Right lobe of liver (tissue), 6 donors: ENCODE data around the gene SOX10. TPM values are rescaled to one million over a fixed set of nuclear protein-coding genes. Genes with fewer than 3 reads are reported as not detected.

Source experiments
- ATAC-seq, 4 donors: fragments of 200-7000 bp; cut with Tn5 transposase; one replicate each; pipeline ENCODE4 v1.9.1; 2020; ENCODE audit warnings: mild to moderate bottlenecking in 4 of 4, moderate library complexity in 4 of 4
- DNase-seq, 3 donors: peaks; one replicate each; pipeline ENCODE4 v3.0.0-alpha.2; 2020
- H3K27ac ChIP-seq, 3 donors: fragments of 200-600 bp; one replicate each; pipeline ENCODE4 v1.8.0; 2022
- H3K27me3 ChIP-seq, 2 donors: fragments of 200-600 bp; one replicate each; pipeline ENCODE4 v1.8.0; 2022
- H3K36me3 ChIP-seq, 4 donors: fragments of 200-600 bp; sonication (generic) in 1 of 4; one replicate each; pipeline versions ENCODE4 v1.5.1 to v1.8.0; 2017 to 2022; ENCODE audit warnings: control low read depth in 1 of 4
- H3K4me1 ChIP-seq, 4 donors: fragments of 200-600 bp; sonication (generic) in 1 of 4; one replicate each; pipeline versions ENCODE4 v1.5.1 to v1.8.0; 2017 to 2022; ENCODE audit warnings: control low read depth in 1 of 4
- H3K4me3 ChIP-seq, 3 donors: fragments of 200-600 bp; one replicate each; pipeline ENCODE4 v1.8.0; 2022
- H3K9me3 ChIP-seq, 4 donors: fragments of 200-600 bp; sonication (generic) in 1 of 4; one replicate each; pipeline versions ENCODE4 v1.5.1 to v1.8.0; 2017 to 2022; ENCODE audit warnings: control low read depth in 1 of 4
- POLR2A ChIP-seq: fragments of 450-650 bp; IDR thresholded peaks from one replicate; pipeline ENCODE4 v1.6.1; 2017; ENCODE audit warnings: antibody characterized with exemption, mild to moderate bottlenecking
- WGBS: methylation state at CpG from one replicate; pipeline ENCODE4 v1.1.6; 2018; ENCODE audit warnings: low coverage, low lambda C conversion rate; ENCODE audit not compliant: insufficient coverage; ENCODE audit errors: missing lambda C conversion rate; 5-methylcytosine and 5-hydroxymethylcytosine counted together
- intact Hi-C, 2 donors: fragments of 100-400 bp; cut with DNase I; formaldehyde crosslinking; loops; one replicate each; pipeline versions ENCODE4 v1.11.2 to v1.14.1; 2022
- total RNA-seq, 6 experiments: library from RNA; depleted of rRNA in 2 of 6; stranded (reverse); fragments of >200 nt in 2 of 6; fragmentation: NEBNext Ultra II Directional in 3 of 6; extraction: Animal tissue kit (Norgen Biotek cat#: 25700) in 3 of 6; gene quantifications; one replicate each; pipeline versions ENCODE4 v1.1.0 to v1.2.4, GENCODE V29; 2016 to 2023
- TF ChIP-seq, protein P1 (sequence below), 4 donors: fragments of 200-600 bp in 3 of 4; fragments of 450-650 bp in 1 of 4; IDR thresholded peaks; one replicate each; pipeline versions ENCODE4 v1.5.1 to v1.8.0; 2016 to 2022; ENCODE audit warnings: antibody characterized with exemption in 4 of 4, mild to moderate bottlenecking in 2 of 4
- donor health status: DM: no; HTN: yes; CAD: no.
- donor health status: DM: no; HTN: no; CAD: no.
- donor health status: DM: no; HTN: no; CAD: no.
- donor health status: DM: no; HTN: yes; CAD: no.
- donor health status: DM: no; HTN: yes; CAD: no.

The SOX10 gene
- total RNA-seq, 6 experiments from 2014 or later: 0.24 to 0.29 TPM; not detected in 4

DNA sequence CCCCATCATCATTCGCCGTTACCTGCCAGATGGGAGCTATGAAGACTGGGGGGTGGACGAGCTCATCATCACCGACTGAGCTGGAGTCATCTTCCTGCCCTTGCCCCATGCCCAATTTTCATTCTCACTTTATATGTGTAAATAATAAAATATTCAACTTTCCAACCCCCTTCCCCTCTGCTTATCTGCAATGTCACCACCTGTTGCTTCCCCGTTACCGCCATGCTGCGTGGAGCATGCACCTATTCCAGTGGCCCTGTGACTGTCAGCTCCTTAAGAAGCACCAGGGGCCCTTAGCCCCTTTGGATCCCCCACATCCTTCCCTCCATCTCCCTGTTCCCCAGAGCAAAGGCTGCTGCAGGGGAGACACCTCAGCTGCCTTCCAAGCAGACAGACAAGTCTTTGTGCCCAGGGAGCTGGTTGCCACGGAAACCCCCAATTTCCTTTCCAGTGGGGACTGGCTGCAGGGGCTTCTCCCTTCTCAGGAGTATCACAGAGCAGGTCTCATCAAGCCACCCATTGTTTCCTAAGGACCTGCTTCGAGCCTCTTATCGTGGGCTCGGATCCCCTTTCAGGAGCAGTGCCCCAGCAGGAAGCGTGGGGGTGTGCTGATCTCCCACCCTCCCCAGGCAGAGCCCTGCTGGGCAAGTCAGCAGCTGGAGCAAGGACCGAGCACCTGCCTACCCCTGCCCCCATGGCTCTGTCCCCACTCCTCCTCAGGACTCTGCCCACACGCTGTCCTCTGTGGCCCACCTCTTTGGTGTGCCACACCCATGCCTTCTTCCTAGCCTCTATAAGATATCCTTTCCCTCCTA, 16.5 kb downstream of the SOX10 start:
- Histone ChIP-seq H3K27me3 (no peaks in the 10 kb centered on the region), H3K36me3 (peaks cover 0 to 33% (median 9%) of the 10 kb centered on the region in 4 donors), H3K4me3 (no peak overlapping the region), H3K9me3 (no peaks in the 10 kb centered on the region), H3K27ac (no peak overlapping the region), H3K4me1 (no peaks in the 10 kb centered on the region)
- WGBS: 91% methylated on average over 7 of the region's 14 CpGs
- no peak for DNase-seq
- ATAC-seq: no peak
- intact Hi-C loops: no loop called here
- TF ChIP-seq, protein P1, sequence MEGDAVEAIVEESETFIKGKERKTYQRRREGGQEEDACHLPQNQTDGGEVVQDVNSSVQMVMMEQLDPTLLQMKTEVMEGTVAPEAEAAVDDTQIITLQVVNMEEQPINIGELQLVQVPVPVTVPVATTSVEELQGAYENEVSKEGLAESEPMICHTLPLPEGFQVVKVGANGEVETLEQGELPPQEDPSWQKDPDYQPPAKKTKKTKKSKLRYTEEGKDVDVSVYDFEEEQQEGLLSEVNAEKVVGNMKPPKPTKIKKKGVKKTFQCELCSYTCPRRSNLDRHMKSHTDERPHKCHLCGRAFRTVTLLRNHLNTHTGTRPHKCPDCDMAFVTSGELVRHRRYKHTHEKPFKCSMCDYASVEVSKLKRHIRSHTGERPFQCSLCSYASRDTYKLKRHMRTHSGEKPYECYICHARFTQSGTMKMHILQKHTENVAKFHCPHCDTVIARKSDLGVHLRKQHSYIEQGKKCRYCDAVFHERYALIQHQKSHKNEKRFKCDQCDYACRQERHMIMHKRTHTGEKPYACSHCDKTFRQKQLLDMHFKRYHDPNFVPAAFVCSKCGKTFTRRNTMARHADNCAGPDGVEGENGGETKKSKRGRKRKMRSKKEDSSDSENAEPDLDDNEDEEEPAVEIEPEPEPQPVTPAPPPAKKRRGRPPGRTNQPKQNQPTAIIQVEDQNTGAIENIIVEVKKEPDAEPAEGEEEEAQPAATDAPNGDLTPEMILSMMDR (IDR thresholded peaks at IDR 0.05): no peak
- TF ChIP-seq POLR2A: no peak

DNA sequence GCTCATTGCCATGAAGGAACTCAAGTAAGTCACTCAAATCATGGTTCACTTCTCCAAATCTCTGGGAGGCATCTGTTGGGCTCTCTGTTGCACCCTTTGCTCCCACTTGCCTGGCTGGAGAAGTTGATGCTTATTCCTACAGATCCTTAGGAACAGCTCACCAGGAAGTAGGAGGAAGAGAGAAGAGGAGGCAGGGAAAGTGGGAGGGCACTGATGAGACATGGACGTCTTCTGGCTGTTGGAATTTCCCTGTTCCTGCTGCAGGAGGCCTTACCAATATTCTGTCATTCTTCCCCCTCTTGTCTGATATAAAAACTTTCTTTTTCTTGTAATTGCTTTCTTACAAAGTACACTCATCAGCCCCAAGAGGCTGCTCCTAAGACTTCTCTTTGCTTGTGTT, 17.2 kb downstream of the SOX10 start:
- 69% methylated on average over 1 of the region's 1 CpG for WGBS
- DNase-seq (no peak), ATAC-seq (no peak)
- Histone ChIP-seq H3K4me3 (no peak overlapping the region), H3K36me3 (peaks cover under 1 to 40% (median 13%) of the 10 kb centered on the region in 4 donors), H3K27me3 (no peaks in the 10 kb centered on the region), H3K4me1 (no peaks in the 10 kb centered on the region), H3K9me3 (no peaks in the 10 kb centered on the region), H3K27ac (no peak overlapping the region)
- TF ChIP-seq, protein P1 (IDR thresholded peaks at IDR 0.05): no peak
- TF ChIP-seq POLR2A: no peak
- intact Hi-C loops: no loop called here

DNA sequence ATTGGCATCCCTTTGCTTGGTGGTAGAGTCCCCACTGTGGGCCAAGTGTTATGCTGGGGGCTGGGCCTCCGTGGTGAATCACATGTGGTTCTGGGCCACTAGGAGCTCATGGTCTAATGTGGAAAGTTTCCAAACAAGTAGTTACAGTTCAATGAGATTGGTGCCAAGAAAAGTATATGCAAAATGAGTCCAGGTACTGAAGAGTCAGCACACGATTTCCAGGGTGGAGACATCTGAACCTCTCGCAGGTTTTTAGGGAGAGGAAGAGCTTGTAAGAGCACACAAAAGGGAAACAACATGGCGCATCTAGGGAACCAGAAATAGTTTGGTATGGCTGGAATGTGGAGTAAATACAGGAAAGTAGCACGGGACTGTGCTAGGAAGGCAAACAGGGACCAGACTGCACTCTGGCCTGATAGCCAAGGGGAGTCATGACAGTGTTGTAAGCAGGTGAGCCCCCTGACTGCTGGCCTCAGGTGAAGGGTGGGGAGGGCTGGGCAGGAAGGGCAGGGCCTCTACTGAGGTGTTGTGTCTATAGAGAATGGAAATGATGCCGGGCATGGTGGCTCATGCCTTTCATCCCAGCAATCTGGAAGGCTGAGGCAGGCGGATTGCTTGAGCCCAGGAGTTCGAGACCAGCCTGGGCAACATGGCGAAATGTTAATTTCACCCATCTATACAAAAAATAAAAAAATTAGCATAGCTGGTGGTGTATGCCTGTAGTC, 18.3 kb downstream of the SOX10 start:
- peaks cover 3 to 50% (median 17%) of the 10 kb centered on the region in 4 donors for H3K36me3 ChIP-seq
- intact Hi-C loops: no loop called here
- TF ChIP-seq, protein P1 (IDR thresholded peaks at IDR 0.05): no peak
- TF ChIP-seq POLR2A: no peak
- no peak for DNase-seq
- H3K27ac ChIP-seq: no peak overlapping the region
- ATAC-seq: no peak
- no peaks in the 10 kb centered on the region for H3K27me3 ChIP-seq
- no peaks in the 10 kb centered on the region for H3K4me1 ChIP-seq
- 68% methylated on average over 8 of the region's 9 CpGs for WGBS
- H3K9me3 ChIP-seq: no peaks in the 10 kb centered on the region
- no peak overlapping the region for H3K4me3 ChIP-seq

DNA sequence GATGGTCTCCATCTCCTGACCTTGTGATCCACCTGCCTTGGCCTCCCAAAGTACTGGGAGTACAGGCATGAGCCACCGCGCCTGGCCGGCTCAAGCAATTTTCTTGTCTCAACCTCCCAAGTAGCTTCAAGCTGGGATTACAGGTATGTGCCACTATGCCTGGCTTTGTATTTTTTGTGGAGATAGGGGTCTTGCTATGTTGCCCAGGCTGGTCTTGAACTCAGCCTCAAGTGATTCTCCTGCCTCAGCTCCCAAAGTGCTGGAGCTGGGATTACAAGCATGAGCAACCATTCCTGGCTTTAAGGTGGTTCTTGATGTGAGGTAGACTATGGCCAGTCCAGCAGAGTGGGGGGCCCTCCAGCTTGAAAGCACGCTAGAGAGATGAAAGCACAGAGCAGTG, 23.3 kb downstream of the SOX10 start:
- intact Hi-C loops: no loop called here
- no peaks in the 10 kb centered on the region for H3K27me3 ChIP-seq

More for the DNA sequence above, 23.3 kb downstream of the SOX10 start:
- Histone ChIP-seq H3K9me3 (no peaks in the 10 kb centered on the region), H3K36me3 (peaks cover 3 to 75% (median 21%) of the 10 kb centered on the region in 4 donors), H3K4me3 (no peak overlapping the region), H3K4me1 (peaks cover 0 to 17% (median 5%) of the 10 kb centered on the region in 4 donors), H3K27ac (no peak overlapping the region)
- no peak for DNase-seq
- ATAC-seq: no peak
- WGBS: 96% methylated on average over 4 of the region's 4 CpGs
- TF ChIP-seq POLR2A: no peak
- TF ChIP-seq, protein P1 (IDR thresholded peaks at IDR 0.05): no peak
